GM19025 (cell line): ENCODE measurements around the gene CHI3L2.

Experiments
- ATAC-seq: cut with Tn5 transposase; IDR thresholded peaks from one replicate; pipeline ENCODE4 v1.9.1; 2021; ENCODE audit warnings: mild to moderate bottlenecking, low read depth, moderate library complexity; ENCODE audit not compliant: unreplicated experiment

The CHI3L2 gene

GRCh38 chr1:111242805-111243523, 15.5 kb downstream of the CHI3L2 start:
- no peak for ATAC-seq

- ATAC-seq = no peak
These were observed 19.8 kb downstream of the CHI3L2 start for GRCh38 chr1:111247125-111247838.

GRCh38 chr1:111249960-111250359, 22.4 kb downstream of the CHI3L2 start:
- no peak for ATAC-seq

GRCh38 chr1:111251570-111251969, 24.1 kb downstream of the CHI3L2 start:
- no peak for ATAC-seq

- no peak for ATAC-seq
These were observed 25.3 kb downstream of the CHI3L2 start for GRCh38 chr1:111252786-111253185.

- no peak for ATAC-seq
These were observed 26.4 kb downstream of the CHI3L2 start for GRCh38 chr1:111253876-111254275.

GRCh38 chr1:111256988-111257658, 29.6 kb downstream of the CHI3L2 start:
- ATAC-seq = no peak

- no peak for ATAC-seq
These were observed 40.4 kb downstream of the CHI3L2 start for GRCh38 chr1:111267801-111268508.

GRCh38 chr1:111269825-111270406, 42.4 kb downstream of the CHI3L2 start:
- ATAC-seq = no peak

GRCh38 chr1:111270771-111271463, 43.4 kb downstream of the CHI3L2 start:
- ATAC-seq = no peak

- no peak for ATAC-seq
These were observed 43.9 kb downstream of the CHI3L2 start for GRCh38 chr1:111271464-111271801.

- no peak for ATAC-seq
These were observed 44.6 kb downstream of the CHI3L2 start for GRCh38 chr1:111272081-111272480.

GRCh38 chr1:111274653-111275052, 47.1 kb downstream of the CHI3L2 start:
- ATAC-seq = no peak

- ATAC-seq = no peak
These were observed 47.6 kb downstream of the CHI3L2 start for GRCh38 chr1:111275079-111275478.

- ATAC-seq = no peak
These were observed 48.4 kb downstream of the CHI3L2 start for GRCh38 chr1:111275780-111276433.

GRCh38 chr1:111279144-111279543, 51.6 kb downstream of the CHI3L2 start:
- no peak for ATAC-seq

GRCh38 chr1:111280267-111280666, 52.8 kb downstream of the CHI3L2 start:
- no peak for ATAC-seq

GRCh38 chr1:111281411-111281810, 53.9 kb downstream of the CHI3L2 start:
- no peak for ATAC-seq

- ATAC-seq = no peak
These were observed 56.3 kb downstream of the CHI3L2 start for GRCh38 chr1:111283838-111284237.

GRCh38 chr1:111285879-111286278, 58.4 kb downstream of the CHI3L2 start:
- no peak for ATAC-seq
